OCI-LY7 (cell line): Measurements from ENCODE around the gene AGAP2. TPM values are rescaled to one million over a fixed set of nuclear protein-coding genes. Genes with fewer than 3 reads are reported as not detected.

Experiments used
- BruUV-seq: library from RNA; stranded (reverse); fragments of 400-500 nt; replicated peaks from 2 replicates; lab custom pipeline; 2021; lab: Mats Ljungman, UMichigan
- CTCF ChIA-PET: fragments of 300-600 bp; sonication (Branson Sonifier 250); formaldehyde crosslinking; loops from one replicate; lab custom pipeline; 2022; ENCODE audit warnings: antibody characterized with exemption; ENCODE audit not compliant: unreplicated experiment; lab: Charles Lee
- POLR2A ChIA-PET: fragments of 300-600 bp; sonication (Branson Sonifier 250); formaldehyde crosslinking; loops from one replicate; lab custom pipeline; 2022; ENCODE audit warnings: antibody characterized with exemption; lab: Charles Lee
- DNase-seq: peaks from one replicate; pipeline ENCODE4 v3.0.0-alpha.2; 2015; ENCODE audit warnings: low spot score
- H2AFZ ChIP-seq: fragments of 200-600 bp; sonication (generic), shearing (Covaris generic); 2 replicates; pipeline ENCODE4 v1.6.1; 2014; ENCODE audit warnings: mild to moderate bottlenecking, antibody characterized with exemption, low read length, moderate library complexity
- H3K27ac ChIP-seq: fragments of 200-600 bp; sonication (generic); 2 replicates; pipeline ENCODE4 v1.5.1; 2014; ENCODE audit warnings: mixed run types, low read depth, mild to moderate bottlenecking, moderate library complexity, low read length, inconsistent platforms; ENCODE audit not compliant: poor library complexity, severe bottlenecking
- H3K36me3 ChIP-seq: fragments of 200-600 bp; sonication (generic); 2 replicates; pipeline ENCODE4 v1.6.1; 2014; ENCODE audit warnings: mild to moderate bottlenecking, antibody characterized with exemption, low read length, moderate library complexity, mixed read lengths; ENCODE audit not compliant: insufficient read depth
- H3K4me1 ChIP-seq: fragments of 200-600 bp; sonication (generic); 2 replicates; pipeline ENCODE4 v1.5.1; 2014; ENCODE audit warnings: mild to moderate bottlenecking, low read length; ENCODE audit not compliant: insufficient read depth, poor library complexity, severe bottlenecking
- H3K4me2 ChIP-seq: fragments of 200-600 bp; sonication (generic); 2 replicates; pipeline ENCODE4 v1.6.1; 2014; ENCODE audit warnings: mild to moderate bottlenecking, low read length
- H3K4me3 ChIP-seq: fragments of 200-600 bp; sonication (generic); 2 replicates; pipeline ENCODE4 v1.5.1; 2014; ENCODE audit warnings: mild to moderate bottlenecking, low read depth, low read length; ENCODE audit not compliant: poor library complexity, severe bottlenecking
- H3K79me2 ChIP-seq: fragments of 200-600 bp; sonication (generic); 2 replicates; pipeline ENCODE4 v1.6.1; 2016; ENCODE audit warnings: low read depth, mild to moderate bottlenecking, low read length, moderate library complexity, mixed read lengths; ENCODE audit not compliant: insufficient read depth
- H3K9me2 ChIP-seq: fragments of 200-600 bp; sonication (generic); 2 replicates; pipeline ENCODE4 v1.6.1; 2016; ENCODE audit warnings: mild to moderate bottlenecking, low read length, mixed read lengths; ENCODE audit not compliant: insufficient read depth
- H3K9me3 ChIP-seq: fragments of 200-600 bp; sonication (generic); 2 replicates; pipeline ENCODE4 v1.6.1; 2014; ENCODE audit warnings: mild to moderate bottlenecking, mixed run types, low read length, mixed read lengths
- H4K20me1 ChIP-seq: fragments of 200-600 bp; sonication (generic); 2 replicates; pipeline ENCODE4 v1.6.1; 2014; ENCODE audit warnings: mild to moderate bottlenecking, antibody characterized with exemption, low read length, moderate library complexity, mixed read lengths; ENCODE audit not compliant: insufficient read depth
- EZH2phosphoT487 ChIP-seq: fragments of 200-600 bp; sonication (generic); IDR thresholded peaks from 2 replicates; pipeline ENCODE4 v1.6.1; 2018; ENCODE audit warnings: low read depth, borderline replicate concordance, mild to moderate bottlenecking, mixed run types, antibody characterized with exemption, low read length, moderate library complexity, mixed read lengths
- intact Hi-C: fragments of 100-400 bp; cut with micrococcal nuclease; formaldehyde crosslinking; loops from one replicate; pipeline ENCODE4 v1.10.0; 2022; ENCODE audit not compliant: unreplicated experiment
- total RNA-seq, 2 experiments: library from RNA; depleted of rRNA in 1 of 2; stranded (reverse); fragments of >200 nt in 1 of 2; shearing (Covaris generic) in 1 of 2; gene quantifications; 2 replicates each; pipeline ENCODE4 v1.2.3, GENCODE V29; 2014 to 2022
- TF ChIP-seq, protein P1 (sequence below): fragments of 200-600 bp; sonication (generic); conservative IDR thresholded peaks from 2 replicates; pipeline ENCODE4 v1.5.1; 2014; ENCODE audit warnings: mild to moderate bottlenecking, antibody characterized with exemption, low read length, moderate library complexity, mixed read lengths

AGAP2 gene
- total RNA-seq, 2 experiments from 2014 or later, result 14.8 to 26.5 TPM

DNA sequence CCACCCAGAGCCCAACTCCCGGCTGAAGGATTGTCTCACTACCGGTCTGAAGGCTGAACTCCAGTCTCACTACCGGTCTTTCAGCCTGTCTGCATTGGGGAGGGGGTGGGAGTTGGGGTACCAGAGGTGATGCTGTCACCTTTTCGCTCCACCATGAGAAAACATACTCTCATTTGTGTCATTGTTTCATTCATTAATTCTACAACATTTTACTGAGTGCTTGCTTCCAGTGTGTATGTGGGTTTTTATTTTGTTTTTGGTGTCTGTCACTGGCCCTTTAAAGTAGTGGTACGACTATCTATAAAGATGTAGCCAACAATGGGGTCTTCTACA, 14.1 kb upstream of the AGAP2 start:
- no TSS peak for BruUV-seq
- intact Hi-C loops, result loop anchor here (5.0 kb wide), 2 partner anchors 230 to 510 kb away; partner anchors contain the start of genes DDIT3 and MBD6
- TF ChIP-seq, protein P1, sequence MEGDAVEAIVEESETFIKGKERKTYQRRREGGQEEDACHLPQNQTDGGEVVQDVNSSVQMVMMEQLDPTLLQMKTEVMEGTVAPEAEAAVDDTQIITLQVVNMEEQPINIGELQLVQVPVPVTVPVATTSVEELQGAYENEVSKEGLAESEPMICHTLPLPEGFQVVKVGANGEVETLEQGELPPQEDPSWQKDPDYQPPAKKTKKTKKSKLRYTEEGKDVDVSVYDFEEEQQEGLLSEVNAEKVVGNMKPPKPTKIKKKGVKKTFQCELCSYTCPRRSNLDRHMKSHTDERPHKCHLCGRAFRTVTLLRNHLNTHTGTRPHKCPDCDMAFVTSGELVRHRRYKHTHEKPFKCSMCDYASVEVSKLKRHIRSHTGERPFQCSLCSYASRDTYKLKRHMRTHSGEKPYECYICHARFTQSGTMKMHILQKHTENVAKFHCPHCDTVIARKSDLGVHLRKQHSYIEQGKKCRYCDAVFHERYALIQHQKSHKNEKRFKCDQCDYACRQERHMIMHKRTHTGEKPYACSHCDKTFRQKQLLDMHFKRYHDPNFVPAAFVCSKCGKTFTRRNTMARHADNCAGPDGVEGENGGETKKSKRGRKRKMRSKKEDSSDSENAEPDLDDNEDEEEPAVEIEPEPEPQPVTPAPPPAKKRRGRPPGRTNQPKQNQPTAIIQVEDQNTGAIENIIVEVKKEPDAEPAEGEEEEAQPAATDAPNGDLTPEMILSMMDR, result no peak
- no peak for TF ChIP-seq EZH2phosphoT487
- Histone ChIP-seq H2AFZ (peak overlapping the region; percentile 43; the same call in 1 of the 2 replicates), H3K27ac (peak overlapping the region; percentile 36), H3K4me1 (peaks cover 43% of the 10 kb centered on the region), H3K9me3 (no peaks in the 10 kb centered on the region), H3K4me3 (peak overlapping the region; percentile 46), H3K9me2 (no peaks in the 10 kb centered on the region), H3K4me2 (peak overlapping the region; percentile 81), H3K79me2 (peaks cover 32% of the 10 kb centered on the region), H3K36me3 (peaks cover 42% of the 10 kb centered on the region), H4K20me1 (no peaks in the 10 kb centered on the region)
- ChIA-PET POLR2A (interaction anchor here (1.0 kb wide), 1 partner anchor 167 kb away, joined by 3 read pairs; no protein-coding TSS in a partner anchor), CTCF (interaction anchor here (0.9 kb wide), 1 partner anchor 122 kb away, joined by 3 read pairs; no protein-coding TSS in a partner anchor)
- no peak for DNase-seq

DNA sequence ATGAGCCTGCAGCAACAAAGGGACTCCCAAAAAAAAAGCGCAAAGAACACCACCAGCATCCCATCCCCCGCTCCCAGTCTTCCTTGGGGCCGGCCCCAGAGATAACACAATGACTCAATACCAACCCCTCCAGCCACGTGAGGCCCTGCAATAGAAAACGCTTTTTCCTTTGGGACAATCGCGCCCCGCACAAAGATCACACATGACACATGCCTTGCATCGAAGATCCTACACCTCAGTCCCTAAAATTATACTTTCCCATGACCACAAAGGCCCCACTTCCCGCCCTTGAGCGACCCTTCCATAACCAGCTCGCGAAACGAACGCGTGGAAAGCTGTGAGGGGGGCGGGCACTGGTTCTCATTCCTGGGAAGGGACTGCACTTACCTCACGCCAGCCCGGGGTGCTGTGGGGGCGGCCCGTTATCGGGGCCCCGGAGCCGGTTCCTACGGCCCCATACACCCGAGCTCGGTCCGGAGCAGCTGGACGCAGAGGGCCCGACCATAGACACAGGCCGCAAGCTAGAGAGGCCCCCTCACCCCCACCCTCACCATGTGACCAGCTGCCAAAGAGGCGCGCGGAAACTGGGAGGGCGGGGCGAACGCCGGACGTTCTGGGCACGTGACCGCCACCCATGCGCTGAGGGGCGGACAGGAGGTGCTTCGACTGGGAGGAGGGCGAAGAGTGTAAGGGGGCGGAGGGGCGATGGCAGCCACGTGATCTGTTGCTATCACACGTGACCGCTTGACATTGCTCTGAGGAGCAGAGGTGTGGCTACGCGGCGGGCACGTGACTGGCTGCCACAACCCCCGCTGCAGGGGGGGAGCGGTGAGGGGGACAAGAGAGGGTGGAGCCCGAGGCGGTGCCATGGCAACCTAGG, 13.5 kb upstream of the AGAP2 start, which contains the start of gene CDK4:
CDK4 (minus strand) TSS at position 523 of the 880 bp plus-strand sequence. CDS start 593 bp downstream, outside the sequence.
- CTCF ChIA-PET, result interaction anchor here (0.5 to 0.9 kb wide), 2 partner anchors 122 to 189 kb away, joined by 3 to 4 read pairs; no protein-coding TSS in a partner anchor
- no peaks in the 10 kb centered on the region for H4K20me1 ChIP-seq
- no peaks in the 10 kb centered on the region for H3K9me2 ChIP-seq
- DNase-seq, result peak; percentile 100
- POLR2A ChIA-PET, result interaction anchor here (0.7 to 1.0 kb wide), 5 partner anchors 19 to 1024 kb away, joined by 3 read pairs; no protein-coding TSS in a partner anchor
- H3K79me2 ChIP-seq, result peaks cover 32% of the 10 kb centered on the region
- peak within 1 kb of the TSS; percentile 92 for H3K4me3 ChIP-seq
- TF ChIP-seq EZH2phosphoT487, result no peak
- TF ChIP-seq, protein P1, result no peak
- TSS peak; percentile 80 for BruUV-seq
- H3K27ac ChIP-seq, result peak within 1 kb of the TSS; percentile 42
- H3K36me3 ChIP-seq, result peaks cover 44% of the 10 kb centered on the region
- H3K9me3 ChIP-seq, result no peaks in the 10 kb centered on the region
- peak within 1 kb of the TSS; percentile 43; the same call in 1 of the 2 replicates for H2AFZ ChIP-seq
- intact Hi-C loops, result loop anchor here (5.0 kb wide), 2 partner anchors 230 to 510 kb away; partner anchors contain the start of genes DDIT3 and MBD6
- peaks cover 39% of the 10 kb centered on the region for H3K4me1 ChIP-seq
- H3K4me2 ChIP-seq, result peak within 1 kb of the TSS; percentile 89
